Esophagus squamous epithelium (tissue), 4 donors: Measurements from ENCODE around the gene ANTXR1.

Experiments used
- CTCF ChIP-seq, 6 experiments: fragments of 450-650 bp in 4 of 6; fragments of 200-600 bp in 2 of 6; sonication (generic) in 2 of 6; IDR thresholded peaks; one replicate each; pipeline ENCODE4 v1.5.1; 2016 to 2019; ENCODE audit warnings: antibody characterized with exemption in 6 of 6, mild to moderate bottlenecking in 4 of 6, moderate library complexity in 4 of 6
- POLR2A ChIP-seq, 4 donors: fragments of 450-650 bp; IDR thresholded peaks; one replicate each; pipeline ENCODE4 v1.6.1; 2017; ENCODE audit warnings: antibody characterized with exemption in 4 of 4, mild to moderate bottlenecking in 4 of 4, moderate library complexity in 3 of 4

GRCh38 chr2:68992933-68993332 lies 20.0 kb upstream of the ANTXR1 start:
- TF ChIP-seq CTCF (IDR thresholded peaks at IDR 0.05), result no peak
- TF ChIP-seq POLR2A (IDR thresholded peaks at IDR 0.05), result no peak
